ENCODE data around the gene SELENOM.

SELENOM gene

DNA sequence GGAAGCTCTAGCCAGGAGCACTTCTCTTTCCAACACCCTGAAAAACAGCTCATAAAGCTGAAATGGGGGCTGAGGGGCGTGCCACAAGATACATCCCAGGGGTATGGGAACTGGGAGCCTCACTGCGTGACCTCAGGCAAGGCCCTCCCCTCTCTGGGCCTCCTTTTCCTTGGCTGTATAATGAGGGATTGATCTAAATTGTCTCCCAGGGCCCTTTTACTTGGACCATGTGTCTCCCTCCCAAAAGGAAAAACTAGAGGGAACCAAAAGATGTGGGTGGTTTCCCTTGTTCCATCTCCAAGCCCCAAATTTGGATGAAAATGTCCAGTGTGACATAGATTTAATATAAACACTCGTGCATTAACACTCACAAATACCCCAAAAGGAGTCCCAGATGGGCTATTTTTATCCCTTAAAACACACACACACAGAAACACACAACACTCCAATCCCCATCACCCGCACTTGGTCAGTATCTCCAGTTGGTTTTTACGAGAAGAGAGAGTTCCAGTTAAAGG lies 52.2 kb downstream of the SELENOM start:
- Histone ChIP-seq H2AFZ (ENCODE audit: low read length, unreplicated experiment) (peak overlapping the region; percentile 28), H3K27ac (ENCODE audit: low read depth, low read length) (peak overlapping the region; percentile 51), H3K79me2 (ENCODE audit: control insufficient read depth, insufficient read depth, low read length, unreplicated experiment) (no peaks in the 10 kb centered on the region), H3K4me3 (ENCODE audit: low read depth, low read length) (no peak overlapping the region), H3K36me3 (ENCODE audit: insufficient read depth, low read length) (no peaks in the 10 kb centered on the region), H3K4me1 (ENCODE audit: control insufficient read depth, insufficient read depth, low read length, unreplicated experiment) (peaks cover 6% of the 10 kb centered on the region), H3K27me3 (ENCODE audit: insufficient read depth, low read length) (no peaks in the 10 kb centered on the region)
